HG03469 (cell line): Measurements from ENCODE around the gene GJB1.
"Not testable (repeated sequence)": the region's sequence is repeated elsewhere in the genome, so short reads cannot be mapped to it uniquely, and the experiment has no call there.

Source experiments
- ATAC-seq: cut with Tn5 transposase; IDR thresholded peaks from one replicate; pipeline ENCODE4 v1.9.1; 2021; ENCODE audit warnings: mild to moderate bottlenecking, moderate library complexity, moderate number of reproducible peaks; ENCODE audit not compliant: unreplicated experiment

Gene GJB1

DNA sequence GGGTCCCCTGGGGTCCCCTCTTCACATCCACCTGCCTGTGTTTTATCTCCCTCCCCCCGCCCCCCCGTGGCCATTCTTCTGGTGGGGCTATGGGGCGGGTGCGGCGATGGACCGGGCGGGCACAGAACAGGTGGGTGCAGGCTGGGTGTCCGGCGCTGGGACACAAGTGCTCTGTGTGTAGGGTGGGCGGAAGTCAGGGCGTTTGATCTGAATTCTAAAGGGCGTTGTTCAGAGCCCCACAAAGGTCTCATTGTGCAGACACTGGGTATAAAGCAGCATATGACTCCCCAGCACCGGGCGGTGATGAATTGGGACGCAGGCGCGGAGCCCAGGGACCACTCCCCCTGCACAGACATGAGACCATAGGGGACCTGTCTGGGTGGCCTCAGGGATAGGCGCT is at the start of gene GJB1:
TSS of gene GJB1 (plus strand) at position 296 of the 400 bp plus-strand sequence. CDS start 484 bp downstream, outside the sequence.
- no peak for ATAC-seq

DNA sequence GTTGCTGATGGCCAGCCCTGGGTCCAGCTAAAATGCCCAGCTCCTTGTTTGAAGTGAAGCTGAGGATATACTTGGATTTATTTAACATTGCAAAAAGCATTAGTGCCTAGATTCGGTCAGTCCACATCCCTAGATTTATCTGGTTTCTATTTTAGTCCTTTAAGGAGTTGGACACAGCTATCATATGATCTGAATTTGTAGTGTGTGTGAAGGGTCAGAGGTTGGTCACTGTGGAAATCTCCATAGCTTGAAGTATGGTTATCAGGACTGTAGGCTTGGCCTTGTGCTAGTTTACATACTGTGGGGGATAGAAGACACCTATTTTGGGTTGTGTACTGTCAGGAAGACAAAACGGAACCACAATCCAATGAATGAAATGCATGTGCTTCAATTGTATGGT is 49.6 kb upstream of the GJB1 start:
- no peak for ATAC-seq

- ATAC-seq = no peak
These were observed 48.2 kb upstream of the GJB1 start for GRCh38 chrX:71174795-71175194.

DNA sequence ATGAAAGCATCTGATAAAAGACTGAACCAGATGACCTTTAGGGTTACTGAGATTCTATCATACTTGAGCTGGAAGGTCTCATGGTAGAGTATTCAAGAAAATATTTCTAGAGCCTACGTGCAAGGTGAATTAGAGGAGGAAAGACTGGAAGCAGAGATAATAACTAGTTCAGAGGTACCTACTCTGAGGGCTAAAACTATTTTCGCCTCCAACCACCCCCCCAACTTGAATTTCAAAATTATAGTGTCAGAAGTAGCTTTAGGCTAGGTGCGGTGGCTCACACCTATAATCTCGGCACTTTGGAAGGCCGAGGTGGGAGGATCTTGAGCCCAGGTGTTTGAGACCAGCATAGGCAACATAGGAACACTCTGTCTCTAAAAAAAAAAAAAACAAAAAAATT is 47.5 kb upstream of the GJB1 start:
- no peak for ATAC-seq

DNA sequence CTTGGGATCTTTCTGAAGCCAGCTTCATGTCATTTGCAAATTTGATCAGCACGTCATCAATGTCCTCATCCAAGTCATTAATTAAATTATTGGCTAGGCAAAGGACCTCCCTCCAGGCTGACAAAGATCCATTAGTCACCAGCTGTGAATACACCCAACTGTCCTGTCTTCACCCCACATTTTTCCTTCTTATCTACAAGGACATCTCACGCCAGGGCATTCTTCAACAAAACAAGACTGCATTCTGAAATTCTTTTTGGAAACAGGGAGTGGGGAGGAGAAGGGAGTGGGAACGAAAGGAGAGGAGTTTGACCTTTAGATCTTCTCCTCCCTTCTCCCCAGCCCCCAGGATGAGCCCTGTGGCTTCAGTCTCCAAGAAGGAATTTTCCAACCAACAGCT is 45.7 kb upstream of the GJB1 start:
- ATAC-seq = no peak

DNA sequence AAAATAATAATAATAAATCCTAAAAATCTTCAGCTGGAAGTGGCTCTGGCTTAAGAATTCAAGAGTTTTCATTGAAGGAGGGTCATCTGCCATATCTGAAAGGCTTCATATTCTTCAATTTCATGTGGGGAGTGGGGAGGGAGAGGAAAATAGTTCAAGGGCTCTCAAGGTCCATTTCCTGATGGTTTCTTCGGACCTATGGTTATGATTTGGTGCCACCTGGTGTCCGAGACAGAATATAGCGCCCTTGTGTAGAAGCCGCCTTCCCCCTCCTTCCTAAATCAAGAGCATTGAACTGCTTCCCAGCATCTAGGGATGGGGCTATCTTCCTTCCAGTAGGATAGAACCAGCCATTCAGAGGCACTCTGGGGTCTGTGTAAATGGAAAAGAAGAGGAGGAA is 44.1 kb upstream of the GJB1 start:
- no peak for ATAC-seq

- not testable (repeated sequence) for ATAC-seq
These were observed 42.3 kb upstream of the GJB1 start for GRCh38 chrX:71180579-71181265.

GRCh38 chrX:71181558-71181909 is 41.5 kb upstream of the GJB1 start:
- peak; percentile 20 for ATAC-seq

DNA sequence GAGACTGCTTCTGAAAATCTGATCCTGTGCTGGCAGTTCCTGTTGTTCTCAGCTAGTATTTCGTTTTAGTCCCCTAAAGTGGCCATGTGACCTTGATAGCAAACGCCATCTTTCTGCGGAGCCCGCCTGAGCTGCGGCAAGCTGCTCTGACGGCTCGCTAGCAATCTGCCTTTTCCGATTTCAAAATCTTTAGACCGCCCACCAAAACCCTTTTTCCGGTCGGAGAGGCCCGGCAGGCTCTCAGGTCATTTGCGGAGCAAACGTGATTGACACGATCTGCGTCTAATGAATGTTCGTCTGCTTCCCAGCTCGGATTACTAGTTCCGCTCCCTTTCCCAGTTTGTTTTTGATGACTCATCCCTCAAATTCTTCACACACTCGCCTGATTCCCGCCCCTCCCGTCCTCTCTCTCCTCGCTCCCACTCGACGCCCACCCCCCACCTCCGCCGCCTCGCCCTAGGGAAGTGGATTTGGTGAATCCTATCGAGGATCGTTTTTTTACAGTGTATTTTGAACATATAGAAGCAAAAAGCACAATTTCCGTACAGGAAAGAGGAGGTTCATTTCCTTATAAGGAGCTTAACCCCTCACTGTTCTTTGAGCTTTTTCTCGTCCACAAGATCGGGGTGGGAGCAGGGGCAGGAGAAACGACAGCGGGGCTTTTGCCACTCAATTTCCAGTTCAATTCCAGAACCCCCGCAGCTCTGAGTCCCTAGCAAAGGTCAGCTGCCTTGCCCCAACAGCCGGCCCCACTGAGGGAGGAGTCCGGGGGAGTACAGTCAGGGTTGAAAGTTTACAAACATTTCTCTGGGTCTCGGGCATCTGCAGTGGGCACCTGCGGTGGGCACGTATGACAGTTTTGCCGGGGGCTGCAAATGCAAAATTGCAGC is 40.9 kb upstream of the GJB1 start:
- ATAC-seq = peak; percentile 86

GRCh38 chrX:71182871-71183270 is 40.2 kb upstream of the GJB1 start:
- ATAC-seq = no peak

GRCh38 chrX:71183341-71183740 is 39.7 kb upstream of the GJB1 start:
- ATAC-seq = no peak

DNA sequence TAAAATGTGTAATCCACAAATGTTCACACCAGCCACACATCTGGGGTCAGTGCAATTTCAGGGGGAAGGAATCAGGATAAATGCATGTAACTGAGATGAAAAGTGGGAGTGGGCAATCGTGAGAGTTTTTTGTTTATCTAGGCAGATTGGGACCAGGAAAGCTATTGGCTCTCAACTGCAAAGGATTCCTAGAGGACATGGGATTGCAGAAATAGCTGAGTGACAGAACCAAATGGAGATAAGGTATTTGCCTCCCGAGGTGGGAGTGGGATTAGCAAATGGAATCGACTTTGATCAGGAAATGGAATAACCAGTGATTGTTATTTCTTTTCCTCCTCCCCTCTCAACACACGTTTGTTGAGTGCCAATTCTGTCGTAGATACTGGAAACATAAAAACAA is 38.9 kb upstream of the GJB1 start:
- ATAC-seq = no peak

- ATAC-seq = no peak
These were observed 38.1 kb upstream of the GJB1 start for GRCh38 chrX:71184803-71185495.

DNA sequence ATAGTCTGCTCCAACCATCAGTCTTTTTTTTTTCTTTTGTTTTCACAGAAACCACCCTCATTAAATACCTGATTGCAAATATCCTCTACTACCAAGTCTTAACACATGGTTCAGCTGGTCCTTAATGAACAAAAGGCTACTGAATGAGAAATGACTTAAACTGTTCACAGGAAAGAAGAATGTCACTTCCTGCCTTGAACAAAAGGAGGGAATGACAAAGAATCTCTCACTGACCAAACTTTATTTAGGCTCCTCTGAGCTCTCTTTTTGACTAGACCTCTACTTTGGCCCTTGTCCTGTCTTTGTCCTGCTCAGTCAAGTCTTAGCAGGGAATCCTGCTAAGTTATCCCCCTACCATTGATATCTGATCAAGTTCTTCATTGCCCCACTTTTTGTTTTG is 31.8 kb upstream of the GJB1 start:
- ATAC-seq = no peak

GRCh38 chrX:71195964-71196649 is 26.9 kb upstream of the GJB1 start:
- no peak for ATAC-seq

DNA sequence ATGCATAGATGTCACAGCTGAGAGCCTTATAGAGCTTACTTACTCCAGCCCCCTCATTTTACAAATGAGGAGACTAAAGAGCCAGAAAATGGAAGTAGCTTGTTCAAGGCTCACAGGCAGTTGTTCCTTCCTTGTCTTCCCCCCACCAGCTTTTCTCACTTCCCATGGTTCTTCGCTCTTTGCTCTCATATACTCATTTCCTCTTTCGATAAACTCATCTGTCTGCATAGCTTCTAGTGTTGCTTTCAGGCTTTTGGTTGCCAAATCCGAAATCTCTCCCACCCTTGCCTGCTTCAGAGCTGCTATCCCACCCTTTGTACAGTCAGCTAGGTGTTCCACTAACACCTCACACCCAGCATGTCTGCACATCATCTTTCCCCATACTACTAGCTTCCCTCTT is 25.0 kb upstream of the GJB1 start:
- peak; percentile 59 for ATAC-seq

GRCh38 chrX:71199252-71200008 is 23.6 kb upstream of the GJB1 start:
- no peak for ATAC-seq

DNA sequence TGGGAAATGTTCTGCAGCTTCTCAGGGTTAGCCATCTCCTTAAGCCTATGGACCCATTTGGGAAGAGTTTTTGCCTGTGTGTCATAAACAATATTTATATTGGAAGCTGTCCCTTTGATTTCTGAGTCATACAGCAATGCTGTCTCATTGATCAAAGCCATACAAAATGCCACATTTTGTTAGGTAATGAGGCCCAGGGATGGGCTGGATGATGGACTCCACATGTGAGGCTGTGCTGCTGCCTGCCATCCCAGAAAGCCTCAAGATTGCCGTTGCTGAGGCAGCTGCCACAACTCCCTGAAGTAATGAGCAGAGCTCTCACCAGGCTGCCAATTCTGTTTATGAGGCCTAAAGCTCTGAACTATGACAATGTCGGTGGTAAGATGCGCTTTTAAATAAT is 12.2 kb upstream of the GJB1 start:
- ATAC-seq = no peak

GRCh38 chrX:71212536-71212935 is 10.5 kb upstream of the GJB1 start:
- no peak for ATAC-seq

GRCh38 chrX:71214152-71214551 is 8.9 kb upstream of the GJB1 start:
- ATAC-seq = no peak
